ENCODE results near the gene ARHGAP40. TPM values are rescaled to one million over a fixed set of nuclear protein-coding genes. Genes with fewer than 3 reads are reported as not detected.

The ARHGAP40 gene
- total RNA-seq, 1 experiment from 2014 or later: 0.18 TPM

DNA sequence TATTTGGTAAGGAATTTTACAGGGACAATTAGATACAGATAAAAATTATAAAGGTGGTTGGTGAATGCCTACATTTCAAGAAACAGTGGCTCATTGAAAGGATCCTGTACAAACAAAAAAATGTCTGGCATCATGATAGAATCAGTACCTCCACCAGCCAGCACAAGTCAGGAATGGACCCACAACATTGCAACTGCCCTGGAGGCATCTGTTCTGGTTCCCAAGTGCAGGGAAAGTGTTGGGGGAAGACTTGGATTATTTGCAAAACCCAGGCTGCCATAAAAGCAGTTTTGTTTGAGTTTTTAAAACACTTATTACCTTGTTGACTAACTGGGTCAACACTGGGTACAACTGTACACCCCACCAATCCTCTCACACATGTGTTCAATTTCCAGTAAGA is 24.3 kb downstream of the ARHGAP40 start:
- no peak overlapping the region for H3K4me3 ChIP-seq (ENCODE audit: low read depth in 2 of 2, low read length in 2 of 2)
- no peaks in the 10 kb centered on the region for H3K4me1 ChIP-seq (ENCODE audit: control insufficient read depth, insufficient read depth, low read length)
- ATAC-seq (no peak), DNase-seq (ENCODE audit: low read depth, low spot score) (no peak)
- ChIA-PET POLR2A (no interaction called here), CTCF (no interaction called here)
- intact Hi-C loops (cut with micrococcal nuclease; ENCODE audit: unreplicated experiment): no loop called here
- no peaks in the 10 kb centered on the region for H3K36me3 ChIP-seq (ENCODE audit: control insufficient read depth, insufficient read depth, low read length)
- no TSS peak for BruUV-seq (replicated peaks)
- H3K27me3 ChIP-seq (ENCODE audit: control insufficient read depth, insufficient read depth, low read length): no peaks in the 10 kb centered on the region
- TF ChIP-seq, protein P1, sequence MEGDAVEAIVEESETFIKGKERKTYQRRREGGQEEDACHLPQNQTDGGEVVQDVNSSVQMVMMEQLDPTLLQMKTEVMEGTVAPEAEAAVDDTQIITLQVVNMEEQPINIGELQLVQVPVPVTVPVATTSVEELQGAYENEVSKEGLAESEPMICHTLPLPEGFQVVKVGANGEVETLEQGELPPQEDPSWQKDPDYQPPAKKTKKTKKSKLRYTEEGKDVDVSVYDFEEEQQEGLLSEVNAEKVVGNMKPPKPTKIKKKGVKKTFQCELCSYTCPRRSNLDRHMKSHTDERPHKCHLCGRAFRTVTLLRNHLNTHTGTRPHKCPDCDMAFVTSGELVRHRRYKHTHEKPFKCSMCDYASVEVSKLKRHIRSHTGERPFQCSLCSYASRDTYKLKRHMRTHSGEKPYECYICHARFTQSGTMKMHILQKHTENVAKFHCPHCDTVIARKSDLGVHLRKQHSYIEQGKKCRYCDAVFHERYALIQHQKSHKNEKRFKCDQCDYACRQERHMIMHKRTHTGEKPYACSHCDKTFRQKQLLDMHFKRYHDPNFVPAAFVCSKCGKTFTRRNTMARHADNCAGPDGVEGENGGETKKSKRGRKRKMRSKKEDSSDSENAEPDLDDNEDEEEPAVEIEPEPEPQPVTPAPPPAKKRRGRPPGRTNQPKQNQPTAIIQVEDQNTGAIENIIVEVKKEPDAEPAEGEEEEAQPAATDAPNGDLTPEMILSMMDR (IDR thresholded peaks at IDR 0.05): no peak
- TF ChIP-seq, protein P2, sequence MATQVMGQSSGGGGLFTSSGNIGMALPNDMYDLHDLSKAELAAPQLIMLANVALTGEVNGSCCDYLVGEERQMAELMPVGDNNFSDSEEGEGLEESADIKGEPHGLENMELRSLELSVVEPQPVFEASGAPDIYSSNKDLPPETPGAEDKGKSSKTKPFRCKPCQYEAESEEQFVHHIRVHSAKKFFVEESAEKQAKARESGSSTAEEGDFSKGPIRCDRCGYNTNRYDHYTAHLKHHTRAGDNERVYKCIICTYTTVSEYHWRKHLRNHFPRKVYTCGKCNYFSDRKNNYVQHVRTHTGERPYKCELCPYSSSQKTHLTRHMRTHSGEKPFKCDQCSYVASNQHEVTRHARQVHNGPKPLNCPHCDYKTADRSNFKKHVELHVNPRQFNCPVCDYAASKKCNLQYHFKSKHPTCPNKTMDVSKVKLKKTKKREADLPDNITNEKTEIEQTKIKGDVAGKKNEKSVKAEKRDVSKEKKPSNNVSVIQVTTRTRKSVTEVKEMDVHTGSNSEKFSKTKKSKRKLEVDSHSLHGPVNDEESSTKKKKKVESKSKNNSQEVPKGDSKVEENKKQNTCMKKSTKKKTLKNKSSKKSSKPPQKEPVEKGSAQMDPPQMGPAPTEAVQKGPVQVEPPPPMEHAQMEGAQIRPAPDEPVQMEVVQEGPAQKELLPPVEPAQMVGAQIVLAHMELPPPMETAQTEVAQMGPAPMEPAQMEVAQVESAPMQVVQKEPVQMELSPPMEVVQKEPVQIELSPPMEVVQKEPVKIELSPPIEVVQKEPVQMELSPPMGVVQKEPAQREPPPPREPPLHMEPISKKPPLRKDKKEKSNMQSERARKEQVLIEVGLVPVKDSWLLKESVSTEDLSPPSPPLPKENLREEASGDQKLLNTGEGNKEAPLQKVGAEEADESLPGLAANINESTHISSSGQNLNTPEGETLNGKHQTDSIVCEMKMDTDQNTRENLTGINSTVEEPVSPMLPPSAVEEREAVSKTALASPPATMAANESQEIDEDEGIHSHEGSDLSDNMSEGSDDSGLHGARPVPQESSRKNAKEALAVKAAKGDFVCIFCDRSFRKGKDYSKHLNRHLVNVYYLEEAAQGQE (IDR thresholded peaks at IDR 0.05; ENCODE audit: insufficient read depth in 1 of 2, low read depth in 2 of 2, low read length in 1 of 2): no peak
- TF ChIP-seq TCF7L2 (IDR thresholded peaks at IDR 0.05; ENCODE audit: low read depth, low read length) (no peak), POLR2AphosphoS5 (IDR thresholded peaks at IDR 0.05; ENCODE audit: low read depth, low read length) (no peak)
- in situ Hi-C loops (cut with HindIII; ENCODE audit: low pct_unique_long_range_greater_than_20kb, low sequenced_read_pairs): no loop called here
- H3K27ac ChIP-seq (ENCODE audit: low read length): no peak overlapping the region
- H3K9me3 ChIP-seq (ENCODE audit: control insufficient read depth, insufficient read depth, low read depth, low read length): no peaks in the 10 kb centered on the region

DNA sequence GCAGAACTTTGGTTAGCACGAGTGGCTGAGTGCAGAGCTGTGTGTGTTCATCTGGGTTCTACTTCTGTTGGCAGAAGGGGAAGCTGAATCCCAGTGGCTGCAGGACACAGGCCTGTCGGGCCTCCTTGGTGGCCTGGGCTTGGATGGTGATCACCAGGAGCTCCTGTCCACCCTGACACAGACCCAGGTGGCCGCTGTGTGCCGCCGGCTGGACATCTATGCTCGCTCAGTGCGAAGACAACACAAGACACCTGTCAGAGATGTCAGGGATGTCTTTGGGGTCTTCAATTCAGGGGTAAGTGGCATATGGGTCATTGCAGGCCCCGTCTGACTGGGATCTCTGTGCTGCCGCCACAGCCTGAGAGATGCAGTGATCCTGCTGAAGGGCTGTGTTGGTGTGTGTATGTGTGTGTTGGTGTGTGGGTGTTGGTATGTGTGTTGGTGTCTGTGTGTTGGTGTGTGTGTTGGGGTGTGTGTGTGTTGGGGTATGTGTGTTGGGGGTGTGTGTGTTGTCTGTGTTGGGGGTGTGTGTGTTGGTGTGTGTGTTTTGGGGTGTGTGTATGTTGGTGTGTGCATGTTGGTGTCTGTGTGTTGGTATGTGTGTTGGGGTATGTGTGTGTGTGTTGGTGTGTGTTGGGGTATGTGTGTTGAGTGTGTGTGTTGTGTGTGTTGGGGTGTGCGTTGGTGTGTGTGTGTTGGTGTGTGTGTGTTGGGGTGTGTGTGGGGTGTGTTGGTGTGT is 25.5 kb downstream of the ARHGAP40 start:
- no peaks in the 10 kb centered on the region for H3K9me3 ChIP-seq (ENCODE audit: control insufficient read depth, insufficient read depth, low read depth, low read length)
- no peaks in the 10 kb centered on the region for H3K4me1 ChIP-seq (ENCODE audit: control insufficient read depth, insufficient read depth, low read length)
- ATAC-seq (no peak), DNase-seq (ENCODE audit: low read depth, low spot score) (no peak)
- H3K27me3 ChIP-seq (ENCODE audit: control insufficient read depth, insufficient read depth, low read length): no peaks in the 10 kb centered on the region
- in situ Hi-C loops (cut with HindIII; ENCODE audit: low pct_unique_long_range_greater_than_20kb, low sequenced_read_pairs) (no loop called here), intact Hi-C loops (cut with micrococcal nuclease; ENCODE audit: unreplicated experiment) (no loop called here)
- TF ChIP-seq SIN3A (IDR thresholded peaks at IDR 0.05; ENCODE audit: borderline replicate concordance, insufficient read depth, low read depth, low read length): no peak
- TF ChIP-seq, protein P1 (IDR thresholded peaks at IDR 0.05): no peak
- TF ChIP-seq, protein P2 (IDR thresholded peaks at IDR 0.05; ENCODE audit: insufficient read depth in 1 of 2, low read depth in 2 of 2, low read length in 1 of 2): no peak
- no peak for TF ChIP-seq POLR2AphosphoS5 (IDR thresholded peaks at IDR 0.05; ENCODE audit: low read depth, low read length)
- TF ChIP-seq TCF7L2 (IDR thresholded peaks at IDR 0.05; ENCODE audit: low read depth, low read length): no peak
- H3K27ac ChIP-seq (ENCODE audit: low read length): no peak overlapping the region
- CTCF ChIA-PET: no interaction called here
- no peak overlapping the region for H3K4me3 ChIP-seq (ENCODE audit: low read depth in 2 of 2, low read length in 2 of 2)
- BruUV-seq (replicated peaks): no TSS peak
- POLR2A ChIA-PET: no interaction called here
- H3K36me3 ChIP-seq (ENCODE audit: control insufficient read depth, insufficient read depth, low read length): no peaks in the 10 kb centered on the region
